Skeletal muscle cell (primary cell): ENCODE results near the gene PPP1R3A.

Experiments
- DNase-seq: peaks from one replicate; pipeline ENCODE4 v3.0.0-alpha.2; 2010; ENCODE audit warnings: low read depth
- H3K4me3 ChIP-seq: 2 replicates; pipeline ENCODE4 v1.5.1; 2011; ENCODE audit warnings: low read depth, mild to moderate bottlenecking, control low read depth, low read length, moderate library complexity

PPP1R3A gene

GRCh38 chr7:113891031-113891350 lies 27.8 kb downstream of the PPP1R3A start:
- no peak for DNase-seq
- H3K4me3 ChIP-seq: no peak overlapping the region

DNA sequence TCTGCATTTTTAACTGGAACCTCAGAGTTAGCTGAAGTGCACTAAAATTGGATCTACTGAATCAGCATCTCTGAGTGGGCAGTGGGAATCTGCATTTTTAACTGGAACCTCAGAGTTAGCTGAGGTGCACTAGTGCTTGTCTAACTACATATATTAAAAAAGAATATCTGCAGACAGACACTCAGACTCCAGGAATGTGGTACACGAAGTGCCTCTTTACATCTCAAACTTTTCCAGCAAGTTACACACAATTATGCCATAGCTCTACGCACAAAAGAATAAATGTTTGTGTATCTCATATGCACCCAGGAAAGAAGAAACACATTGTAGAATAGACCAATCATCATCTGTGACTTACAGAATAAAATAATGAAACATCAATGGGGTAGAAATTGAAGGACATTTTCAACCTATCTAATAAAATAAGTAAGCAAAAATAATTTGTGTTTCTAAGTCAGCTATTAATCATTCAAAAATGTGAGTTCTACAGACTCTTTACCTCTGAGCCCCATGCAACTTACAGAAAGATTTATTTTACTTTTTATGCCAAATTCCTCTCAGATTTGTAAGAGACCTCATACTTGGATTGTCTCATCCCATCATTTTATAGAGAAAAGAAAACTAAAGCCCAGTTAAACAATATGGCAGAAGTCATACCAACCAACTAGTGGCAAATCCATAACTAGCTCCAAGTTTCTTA lies 28.3 kb downstream of the PPP1R3A start:
- H3K4me3 ChIP-seq: no peak overlapping the region
- DNase-seq: no peak

DNA sequence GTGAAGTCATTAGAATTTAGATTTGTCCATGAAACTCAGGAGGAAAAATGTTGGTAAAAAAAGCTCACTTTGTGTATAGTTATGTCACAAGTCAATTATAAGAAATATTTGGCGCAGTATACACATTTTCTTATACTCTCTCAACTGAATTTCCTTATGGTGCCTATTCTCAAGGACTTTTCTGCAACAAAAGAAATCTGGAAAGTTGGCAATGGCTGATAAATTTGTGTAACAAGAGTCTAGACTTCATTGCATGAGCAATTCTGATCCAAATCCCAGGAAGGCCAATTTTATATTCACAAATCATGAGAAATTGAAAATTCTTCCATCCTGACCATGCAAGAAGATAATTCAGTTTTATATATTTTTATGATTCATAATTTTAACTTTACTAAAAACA lies 35.7 kb downstream of the PPP1R3A start:
- DNase-seq: no peak
- no peak overlapping the region for H3K4me3 ChIP-seq

- DNase-seq: no peak
- no peak overlapping the region for H3K4me3 ChIP-seq
Observed at GRCh38 chr7:113880559-113880958, 38.2 kb downstream of the PPP1R3A start.

DNA sequence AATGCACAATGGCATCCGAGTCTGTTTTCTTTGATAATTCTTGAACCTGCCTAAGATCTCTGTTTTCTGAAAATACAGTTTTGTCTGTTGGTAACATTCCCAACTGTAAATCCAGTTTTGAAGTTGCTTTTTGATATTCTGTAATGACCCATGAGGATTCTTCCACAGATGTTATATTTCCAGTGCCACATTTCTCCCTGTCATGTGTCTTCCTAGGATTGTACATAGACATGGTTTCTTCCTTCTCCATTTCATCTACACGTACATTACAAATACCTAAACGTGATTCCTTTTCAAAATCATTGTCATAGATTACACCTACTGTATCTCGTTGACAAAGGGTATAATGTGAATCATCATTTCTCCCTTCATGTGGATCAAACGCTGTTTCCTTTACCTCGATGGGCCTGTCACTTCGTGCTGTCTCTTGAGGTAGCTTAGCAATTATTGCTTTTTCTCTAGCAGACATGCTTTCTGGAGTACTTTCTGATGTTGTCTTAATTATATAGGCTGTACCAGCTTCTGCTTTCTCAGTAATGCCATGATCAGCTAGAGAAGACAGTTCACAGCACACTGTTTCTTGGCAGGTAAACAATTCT lies 40.3 kb downstream of the PPP1R3A start:
- H3K4me3 ChIP-seq: no peak overlapping the region
- DNase-seq: no peak

DNA sequence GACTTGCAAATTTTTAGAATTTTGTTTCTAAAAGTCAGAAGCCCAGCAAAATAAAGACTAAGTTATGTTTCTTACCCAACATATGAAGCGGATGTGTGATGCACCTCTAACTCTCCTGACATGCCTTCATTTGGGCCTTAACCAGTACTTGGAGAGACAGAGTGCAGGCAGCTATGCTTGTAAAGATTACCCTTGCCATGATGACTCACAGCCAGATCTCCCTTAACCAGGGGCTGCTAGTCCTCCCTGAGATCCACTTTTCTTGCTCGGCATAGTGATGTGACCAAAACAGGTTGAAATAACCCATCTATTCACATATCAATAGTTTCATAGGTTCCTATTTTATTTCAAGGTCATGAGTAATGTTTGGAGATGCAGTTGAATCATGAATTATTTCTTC lies 43.6 kb downstream of the PPP1R3A start:
- no peak overlapping the region for H3K4me3 ChIP-seq
- no peak for DNase-seq

- no peak overlapping the region for H3K4me3 ChIP-seq
- no peak for DNase-seq
Observed at GRCh38 chr7:113873554-113874151, 45.2 kb downstream of the PPP1R3A start.

GRCh38 chr7:113872981-113873380 lies 45.8 kb downstream of the PPP1R3A start:
- no peak for DNase-seq
- no peak overlapping the region for H3K4me3 ChIP-seq

GRCh38 chr7:113867325-113867724 lies 51.5 kb downstream of the PPP1R3A start:
- no peak overlapping the region for H3K4me3 ChIP-seq
- no peak for DNase-seq

- no peak overlapping the region for H3K4me3 ChIP-seq
- no peak for DNase-seq
Observed at GRCh38 chr7:113856010-113856409, 62.8 kb downstream of the PPP1R3A start.

- DNase-seq: no peak
- no peak overlapping the region for H3K4me3 ChIP-seq
Observed at GRCh38 chr7:113840954-113841353, 77.9 kb downstream of the PPP1R3A start.

DNA sequence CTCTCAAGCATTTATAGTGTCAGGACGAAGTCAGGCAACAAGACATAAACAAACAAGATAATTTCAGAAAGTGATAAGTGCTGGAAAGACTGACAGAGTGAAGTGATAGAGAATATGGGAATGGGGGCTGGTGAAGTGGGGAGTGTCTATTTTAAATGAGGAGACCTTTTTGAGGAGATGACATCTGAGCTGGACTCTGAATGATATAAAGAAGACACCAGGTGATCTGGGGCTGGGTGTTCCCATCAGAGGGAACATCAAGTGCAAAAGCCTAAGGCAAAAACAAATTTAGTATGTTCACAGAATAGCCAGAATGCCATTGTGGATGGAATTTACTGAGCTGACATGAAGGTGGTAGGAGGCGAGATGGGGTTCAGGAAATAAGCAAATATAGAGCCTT lies 83.4 kb downstream of the PPP1R3A start:
- no peak overlapping the region for H3K4me3 ChIP-seq
- no peak for DNase-seq

GRCh38 chr7:113832196-113832745 lies 86.5 kb downstream of the PPP1R3A start:
- no peak for DNase-seq
- H3K4me3 ChIP-seq: no peak overlapping the region

GRCh38 chr7:113831556-113831955 lies 87.3 kb downstream of the PPP1R3A start:
- H3K4me3 ChIP-seq: no peak overlapping the region
- no peak for DNase-seq

DNA sequence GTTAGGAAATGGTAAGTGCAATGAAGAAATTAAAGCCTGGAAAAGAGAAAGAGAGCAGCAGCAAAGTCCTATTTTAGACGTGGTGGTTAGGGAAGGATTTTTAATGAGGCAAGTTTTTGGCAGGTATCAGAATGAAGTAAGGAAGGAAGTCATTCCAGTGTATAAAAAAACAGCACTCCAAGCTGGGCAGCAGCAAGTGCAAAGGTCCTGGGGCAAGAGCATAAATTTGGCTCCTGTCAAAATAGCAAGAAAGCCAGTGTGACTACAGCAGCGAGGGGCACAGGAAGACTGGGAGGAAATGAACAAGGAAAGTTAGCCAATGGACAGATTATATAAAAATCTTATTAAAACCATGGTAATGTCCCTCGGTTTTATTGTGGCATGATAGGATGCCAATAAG lies 90.2 kb downstream of the PPP1R3A start:
- no peak for DNase-seq

More for the DNA sequence above, 90.2 kb downstream of the PPP1R3A start:
- no peak overlapping the region for H3K4me3 ChIP-seq
